DLD1 (cell line): Measurements from ENCODE around the gene TESK2.

Source experiments
- in situ Hi-C: cut with HindIII; loops from 2 replicates; pipeline ENCODE4 v1.10.0; 2017; ENCODE audit warnings: low sequenced_read_pairs

The TESK2 gene

GRCh38 chr1:45306319-45306718 is 184.6 kb downstream of the TESK2 start:
- in situ Hi-C loops, result no loop called here

GRCh38 chr1:45305231-45305630 is 185.7 kb downstream of the TESK2 start:
- in situ Hi-C loops, result no loop called here

- in situ Hi-C loops, result no loop called here
Observed at GRCh38 chr1:45304311-45305081, 186.5 kb downstream of the TESK2 start.

GRCh38 chr1:45303520-45304310 is 187.2 kb downstream of the TESK2 start:
- in situ Hi-C loops, result no loop called here

- in situ Hi-C loops, result no loop called here
Observed at GRCh38 chr1:45302505-45303150, 188.3 kb downstream of the TESK2 start.

- in situ Hi-C loops, result no loop called here
Observed at GRCh38 chr1:45300669-45300997, 190.3 kb downstream of the TESK2 start.

GRCh38 chr1:45299981-45300668 is 190.8 kb downstream of the TESK2 start:
- in situ Hi-C loops, result no loop called here

DNA sequence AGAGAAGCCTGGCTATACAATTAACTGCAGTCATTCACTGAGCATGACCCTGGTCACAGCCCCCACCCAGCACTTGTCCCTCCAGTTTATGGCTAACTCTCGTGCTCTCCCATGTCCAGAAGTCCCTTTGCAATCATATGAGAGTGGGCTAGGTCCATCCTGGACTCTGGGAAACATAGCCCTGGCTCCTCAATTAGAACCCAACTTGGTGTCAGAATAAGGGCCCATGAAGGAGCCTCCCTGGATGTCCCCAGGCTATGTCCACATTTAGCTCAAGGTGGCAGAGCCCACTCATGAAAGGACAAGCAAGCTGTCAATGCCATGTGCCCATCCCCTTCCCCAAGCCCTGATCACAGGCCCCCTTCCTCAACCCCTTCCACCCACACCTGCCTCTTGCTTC is 191.7 kb downstream of the TESK2 start:
- in situ Hi-C loops, result no loop called here

GRCh38 chr1:45297666-45298356 is 193.2 kb downstream of the TESK2 start:
- in situ Hi-C loops, result no loop called here
